Ishikawa (cell line): ENCODE measurements around the gene RPL19.

ENCODE experiments used
- CEBPB ChIP-seq: IDR thresholded peaks from 2 replicates; pipeline ENCODE4 v1.6.1; 2012
- FOXM1 ChIP-seq: IDR thresholded peaks from 2 replicates; pipeline ENCODE4 v1.6.1; 2012; ENCODE audit warnings: low read depth, borderline replicate concordance
- MAX ChIP-seq: IDR thresholded peaks from 2 replicates; pipeline ENCODE4 v1.6.1; 2012
- REST ChIP-seq: IDR thresholded peaks from 2 replicates; pipeline ENCODE4 v1.6.1; 2012; ENCODE audit warnings: low read depth, mild to moderate bottlenecking
- TAF1 ChIP-seq: IDR thresholded peaks from 2 replicates; pipeline ENCODE4 v1.6.1; 2012; ENCODE audit warnings: low read depth, mild to moderate bottlenecking
- TEAD4 ChIP-seq: IDR thresholded peaks from 2 replicates; pipeline ENCODE4 v1.6.1; 2012
- YY1 ChIP-seq: IDR thresholded peaks from 2 replicates; pipeline ENCODE4 v1.6.1; 2012; ENCODE audit warnings: low read depth
- ZBTB7A ChIP-seq: IDR thresholded peaks from 2 replicates; pipeline ENCODE4 v1.6.1; 2012; ENCODE audit warnings: low read depth

DNA sequence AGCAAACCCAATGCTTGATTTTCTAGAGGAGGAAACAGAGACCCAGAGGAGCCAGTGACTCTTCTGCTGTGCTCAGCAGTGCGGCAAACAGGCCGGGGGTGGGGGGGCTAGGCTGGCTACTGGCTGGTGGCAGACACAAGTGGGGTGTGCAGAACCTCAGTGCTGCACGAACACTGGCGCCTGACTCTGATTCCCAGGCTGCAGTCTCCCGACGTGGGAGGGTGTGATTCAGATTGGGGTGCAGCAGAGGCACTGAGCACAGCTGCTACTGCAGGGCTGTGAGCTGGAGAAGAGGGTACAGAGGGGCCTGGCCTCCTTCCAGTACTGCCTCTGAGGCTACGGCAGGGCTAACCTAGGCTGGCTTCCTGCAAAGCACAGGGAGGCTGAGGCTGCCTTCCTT, 8.1 kb downstream of the RPL19 start:
- TF ChIP-seq REST (no peak), ZBTB7A (no peak), MAX (no peak), TEAD4 (no peak), FOXM1 (no peak), CEBPB (no peak), YY1 (no peak), TAF1 (no peak)
